Adrenal gland (tissue), 5 donors: ENCODE measurements around the gene ATRN.

Source experiments
- POLR2A ChIP-seq, 2 donors: fragments of 450-650 bp; IDR thresholded peaks; one replicate each; pipeline ENCODE4 v1.6.1; 2017; ENCODE audit warnings: antibody characterized with exemption in 2 of 2, mild to moderate bottlenecking in 2 of 2, moderate library complexity in 1 of 2
- TF ChIP-seq, protein P1 (sequence below), 6 experiments: fragments of 450-650 bp in 4 of 6; fragments of 200-600 bp in 2 of 6; sonication (generic) in 1 of 6; IDR thresholded peaks; 1 replicate in 5 of 6; 2 replicates in 1 of 6; pipeline versions ENCODE4 v1.5.1 to v1.8.0; 2016 to 2021; ENCODE audit warnings: antibody characterized with exemption in 6 of 6, mild to moderate bottlenecking in 2 of 6, moderate library complexity in 1 of 6
- donor health status: DM: no; HTN: no; CAD: no.

DNA sequence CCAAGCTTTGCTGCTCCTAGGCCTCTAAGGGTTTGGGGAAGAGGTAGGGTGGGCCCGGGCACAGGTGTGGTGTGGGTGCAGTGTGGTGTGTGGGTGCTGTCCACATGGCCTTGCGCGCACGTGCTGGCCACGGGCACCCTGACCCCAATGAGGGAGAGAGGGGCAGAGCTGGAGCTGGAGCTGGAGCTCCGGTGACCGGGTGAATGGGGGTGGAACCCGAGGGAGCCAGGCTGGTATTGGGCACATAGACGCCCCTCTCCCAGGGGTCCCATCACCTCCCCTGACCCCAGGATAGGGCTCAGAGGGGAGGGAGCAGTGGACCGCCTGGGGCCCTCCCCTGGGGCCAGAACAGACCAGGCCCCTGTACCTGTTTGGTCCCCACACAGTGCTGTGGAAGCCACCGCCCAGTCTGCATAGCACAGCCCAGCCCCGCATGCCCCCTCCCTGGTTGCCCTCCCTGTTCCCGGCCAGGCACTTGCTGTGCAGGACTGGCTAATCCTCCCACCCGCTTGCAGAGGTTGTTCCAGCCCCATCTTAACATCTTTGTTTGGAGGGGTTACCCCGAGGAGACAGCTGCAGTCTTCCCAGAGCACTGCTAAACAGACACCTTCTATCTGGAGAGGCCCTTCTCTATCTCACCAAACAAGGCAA is 210.0 kb downstream of the ATRN start:
- TF ChIP-seq, protein P1, sequence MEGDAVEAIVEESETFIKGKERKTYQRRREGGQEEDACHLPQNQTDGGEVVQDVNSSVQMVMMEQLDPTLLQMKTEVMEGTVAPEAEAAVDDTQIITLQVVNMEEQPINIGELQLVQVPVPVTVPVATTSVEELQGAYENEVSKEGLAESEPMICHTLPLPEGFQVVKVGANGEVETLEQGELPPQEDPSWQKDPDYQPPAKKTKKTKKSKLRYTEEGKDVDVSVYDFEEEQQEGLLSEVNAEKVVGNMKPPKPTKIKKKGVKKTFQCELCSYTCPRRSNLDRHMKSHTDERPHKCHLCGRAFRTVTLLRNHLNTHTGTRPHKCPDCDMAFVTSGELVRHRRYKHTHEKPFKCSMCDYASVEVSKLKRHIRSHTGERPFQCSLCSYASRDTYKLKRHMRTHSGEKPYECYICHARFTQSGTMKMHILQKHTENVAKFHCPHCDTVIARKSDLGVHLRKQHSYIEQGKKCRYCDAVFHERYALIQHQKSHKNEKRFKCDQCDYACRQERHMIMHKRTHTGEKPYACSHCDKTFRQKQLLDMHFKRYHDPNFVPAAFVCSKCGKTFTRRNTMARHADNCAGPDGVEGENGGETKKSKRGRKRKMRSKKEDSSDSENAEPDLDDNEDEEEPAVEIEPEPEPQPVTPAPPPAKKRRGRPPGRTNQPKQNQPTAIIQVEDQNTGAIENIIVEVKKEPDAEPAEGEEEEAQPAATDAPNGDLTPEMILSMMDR (IDR thresholded peaks at IDR 0.05), result no peak
- no peak for TF ChIP-seq POLR2A (IDR thresholded peaks at IDR 0.05)
